IMR-90 (cell line): Measurements from ENCODE around the gene SLC16A2. TPM values are rescaled to one million over a fixed set of nuclear protein-coding genes. Genes with fewer than 3 reads are reported as not detected.
"Not testable (repeated sequence)": the region's sequence is repeated elsewhere in the genome, so short reads cannot be mapped to it uniquely, and the experiment has no call there.

Source experiments
- ATAC-seq: fragments of 200-7000 bp; cut with Tn5 transposase; 2 replicates; pipeline ENCODE4 v1.9.1; 2020; ENCODE audit warnings: low read depth, mild to moderate bottlenecking, moderate library complexity
- BruUV-seq: library from RNA; stranded (reverse); fragments of 400-500 nt; replicated peaks from 2 replicates; lab custom pipeline; 2021; lab: Mats Ljungman, UMichigan
- CTCF ChIA-PET: fragments of 300-600 bp; formaldehyde crosslinking; extraction: SDS; loops from one replicate; lab custom pipeline; 2021; ENCODE audit warnings: antibody characterized with exemption; lab: Yijun Ruan, JAX
- POLR2A ChIA-PET: fragments of 300-600 bp; sonication (Branson Sonifier 250); formaldehyde crosslinking; loops from one replicate; lab custom pipeline; 2022; ENCODE audit warnings: antibody characterized with exemption; ENCODE audit not compliant: unreplicated experiment; lab: Charles Lee
- DNase-seq: peaks from one replicate; pipeline ENCODE4 v3.0.0; 2013
- H2AFZ ChIP-seq: replicated peaks from 2 replicates; pipeline ENCODE3; 2013; ENCODE audit warnings: low read length, mild to moderate bottlenecking; ENCODE audit not compliant: poor library complexity
- H2AK5ac ChIP-seq: 2 replicates; pipeline ENCODE4 v1.6.1; 2013; ENCODE audit warnings: low read depth, low read length, inconsistent platforms
- H2AK9ac ChIP-seq: replicated peaks from 2 replicates; pipeline ENCODE3; 2013; ENCODE audit warnings: mild to moderate bottlenecking, low read depth, low read length, moderate library complexity; ENCODE audit not compliant: poor library complexity
- H2BK120ac ChIP-seq: 2 replicates; pipeline ENCODE4 v1.6.1; 2013; ENCODE audit warnings: low read depth, low read length, inconsistent platforms
- H2BK15ac ChIP-seq: 3 replicates; pipeline ENCODE4 v1.6.1; 2013; ENCODE audit warnings: low read depth, low read length, inconsistent platforms
- H2BK20ac ChIP-seq: 2 replicates; pipeline ENCODE4 v1.6.1; 2013; ENCODE audit warnings: low read depth, mild to moderate bottlenecking, inconsistent platforms, low read length, moderate library complexity
- H2BK5ac ChIP-seq: 2 replicates; pipeline ENCODE4 v1.6.1; 2013; ENCODE audit warnings: mild to moderate bottlenecking, low read depth, low read length, inconsistent platforms; ENCODE audit not compliant: poor library complexity, severe bottlenecking
- H3K14ac ChIP-seq: replicated peaks from 2 replicates; pipeline ENCODE4 v1.6.1; 2013; ENCODE audit warnings: low read depth, low read length, inconsistent platforms
- H3K18ac ChIP-seq: 2 replicates; pipeline ENCODE4 v1.6.1; 2013; ENCODE audit warnings: low read depth, low read length, control low read depth
- H3K23ac ChIP-seq: 2 replicates; pipeline ENCODE4 v1.6.1; 2013; ENCODE audit warnings: low read depth, low read length, inconsistent platforms
- H3K27ac ChIP-seq: 2 replicates; pipeline ENCODE4 v1.5.1; 2013; ENCODE audit warnings: mild to moderate bottlenecking, control low read depth, low read length; ENCODE audit not compliant: insufficient read depth
- H3K27me3 ChIP-seq: 2 replicates; pipeline ENCODE4 v1.6.1; 2013; ENCODE audit warnings: low read length; ENCODE audit not compliant: control insufficient read depth, insufficient read depth
- H3K36me3 ChIP-seq: 2 replicates; pipeline ENCODE4 v1.6.1; 2013; ENCODE audit warnings: low read length, mixed read lengths; ENCODE audit not compliant: control insufficient read depth, insufficient read depth
- H3K4ac ChIP-seq: 2 replicates; pipeline ENCODE4 v1.6.1; 2013; ENCODE audit warnings: low read depth, low read length, inconsistent platforms
- H3K4me1 ChIP-seq: 2 replicates; pipeline ENCODE4 v1.6.1; 2013; ENCODE audit warnings: low read length, mixed read lengths; ENCODE audit not compliant: control insufficient read depth, insufficient read depth
- H3K4me2 ChIP-seq: 2 replicates; pipeline ENCODE4 v1.6.1; 2013; ENCODE audit warnings: low read depth, mild to moderate bottlenecking, control low read depth, low read length, moderate library complexity
- H3K4me3 ChIP-seq: 2 replicates; pipeline ENCODE4 v1.5.1; 2013; ENCODE audit warnings: low read depth, mild to moderate bottlenecking, control low read depth, low read length, moderate library complexity; ENCODE audit not compliant: insufficient read depth
- H3K56ac ChIP-seq: 2 replicates; pipeline ENCODE4 v1.6.1; 2013; ENCODE audit warnings: low read length, inconsistent platforms; ENCODE audit not compliant: insufficient read depth; ENCODE audit errors: extremely low read depth
- H3K79me1 ChIP-seq, 2 experiments: 2 replicates each; pipeline ENCODE4 v1.6.1; 2013; ENCODE audit warnings: low read length in 2 of 2, inconsistent platforms in 1 of 2, low read depth in 1 of 2
- H3K9ac ChIP-seq: 2 replicates; pipeline ENCODE4 v1.6.1; 2013; ENCODE audit warnings: low read depth, low read length, control low read depth
- H3K9me1 ChIP-seq: 2 replicates; pipeline ENCODE4 v1.6.1; 2013; ENCODE audit warnings: low read length, inconsistent platforms; ENCODE audit not compliant: insufficient read depth
- H3K9me3 ChIP-seq: 2 replicates; pipeline ENCODE4 v1.6.1; 2013; ENCODE audit warnings: low read length; ENCODE audit not compliant: control insufficient read depth, insufficient read depth
- H4K20me1 ChIP-seq: 2 replicates; pipeline ENCODE4 v1.6.1; 2013; ENCODE audit warnings: low read length, inconsistent platforms; ENCODE audit not compliant: insufficient read depth
- H4K5ac ChIP-seq: 2 replicates; pipeline ENCODE4 v1.6.1; 2013; ENCODE audit warnings: mild to moderate bottlenecking, low read depth, low read length, control low read depth
- H4K8ac ChIP-seq, 2 experiments: 2 replicates each; pipeline ENCODE4 v1.6.1; 2013; ENCODE audit warnings: low read depth in 2 of 2, low read length in 2 of 2, control low read depth in 1 of 2, inconsistent platforms in 1 of 2
- H4K91ac ChIP-seq: 2 replicates; pipeline ENCODE4 v1.6.1; 2013; ENCODE audit warnings: low read depth, low read length, inconsistent platforms; ENCODE audit not compliant: insufficient read depth
- WGBS, 2 experiments: methylation state at CpG; one replicate each; pipeline versions ENCODE4 v1.1.5 to v1.1.7; 2013; ENCODE audit warnings: missing lambda C conversion rate in 2 of 2; ENCODE audit not compliant: insufficient read length in 1 of 2; ENCODE audit errors: extremely low coverage in 2 of 2; 5-methylcytosine and 5-hydroxymethylcytosine counted together
- dilution Hi-C: fragments of 300-500 bp; cut with HindIII; formaldehyde crosslinking; loops from one replicate; pipeline ENCODE4 v1.14.3; 2018; ENCODE audit warnings: low sequenced_read_pairs; ENCODE audit not compliant: unreplicated experiment
- in situ Hi-C: fragments of 300-500 bp; cut with MboI; formaldehyde crosslinking; loops from 3 replicates; pipeline ENCODE4 v1.14.3; 2019; ENCODE audit warnings: low sequenced_read_pairs, inconsistent platforms, mixed read lengths
- intact Hi-C: fragments of 100-400 bp; cut with micrococcal nuclease; formaldehyde crosslinking; loops from 2 replicates; pipeline ENCODE4 v1.10.0; 2022
- polyA plus RNA-seq, 3 experiments: library from polyadenylated mRNA; depleted of rRNA; stranded (reverse); fragments of >200 nt; gene quantifications; 2 replicates each; pipeline ENCODE4 v1.2.3, GENCODE V29; 2012; ENCODE audit warnings: low replicate concordance in 1 of 3
- total RNA-seq: library from RNA; depleted of rRNA; stranded (reverse); fragments of >200 nt; gene quantifications from 2 replicates; pipeline ENCODE4 v1.2.3, GENCODE V29; 2012

SLC16A2 gene
- total and polyA plus RNA-seq, 2 of the 4 experiments (the other 2 are of a cell fraction) = 6.1 to 23.8 TPM

DNA sequence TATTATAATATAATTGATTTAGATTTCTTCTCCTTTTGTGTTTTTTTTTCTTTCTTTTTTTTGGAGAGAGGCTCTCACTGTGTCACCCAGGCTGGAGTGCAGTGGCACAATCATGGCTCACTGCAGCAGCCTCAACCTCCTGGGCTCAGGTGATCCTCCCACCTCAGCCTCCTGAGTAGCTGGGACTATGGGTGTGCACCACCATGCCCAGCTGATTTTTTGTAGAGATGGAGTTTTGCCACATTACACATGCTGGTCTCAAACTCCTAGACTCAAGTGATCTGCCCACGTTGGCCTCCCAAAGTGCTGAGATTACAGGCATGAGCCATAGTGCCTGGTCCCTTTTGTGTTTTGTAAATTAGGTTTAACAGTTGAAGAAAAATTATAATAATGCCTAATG, 94.7 kb downstream of the SLC16A2 start:
- H4K20me1 ChIP-seq, H3K9ac ChIP-seq, ATAC-seq, H2BK20ac ChIP-seq, H2BK5ac ChIP-seq, H3K27ac ChIP-seq, H3K14ac ChIP-seq, H4K5ac ChIP-seq, H3K36me3 ChIP-seq, H3K56ac ChIP-seq, DNase-seq, in situ Hi-C loops, POLR2A ChIA-PET, H3K4me3 ChIP-seq, H2BK120ac ChIP-seq, intact Hi-C loops, H3K79me1 ChIP-seq, dilution Hi-C loops, H2BK15ac ChIP-seq, H3K18ac ChIP-seq, H3K4me1 ChIP-seq, H2AK5ac ChIP-seq, H3K9me1 ChIP-seq, H4K91ac ChIP-seq, H3K4me2 ChIP-seq, H2AK9ac ChIP-seq, H4K8ac ChIP-seq, CTCF ChIA-PET, H3K9me3 ChIP-seq, H2AFZ ChIP-seq, H3K23ac ChIP-seq, H3K27me3 ChIP-seq, BruUV-seq, H3K4ac ChIP-seq: not testable (repeated sequence)
- WGBS, 2 experiments = no CpG with 5 or more reads among the region's 1 CpG
